ENCODE data around the gene NMS.

The NMS gene

DNA sequence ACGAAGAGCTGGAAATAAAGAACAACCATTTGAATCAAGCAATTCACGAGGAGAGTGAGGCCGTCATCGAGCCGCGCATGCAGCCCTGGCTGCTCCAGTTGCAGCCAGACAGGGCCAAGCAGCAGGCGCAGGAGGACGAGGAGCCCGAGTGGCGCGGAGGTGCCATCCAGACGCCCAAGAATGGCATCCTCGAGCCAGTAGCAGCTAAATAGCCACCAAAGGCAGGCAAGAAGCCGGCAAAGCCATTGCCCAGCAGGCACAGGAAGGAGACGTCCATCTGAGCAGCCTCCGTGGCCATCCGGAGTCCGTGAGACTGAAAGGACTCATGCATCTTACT is 43.9 kb upstream of the NMS start:
- TF ChIP-seq, protein P1, sequence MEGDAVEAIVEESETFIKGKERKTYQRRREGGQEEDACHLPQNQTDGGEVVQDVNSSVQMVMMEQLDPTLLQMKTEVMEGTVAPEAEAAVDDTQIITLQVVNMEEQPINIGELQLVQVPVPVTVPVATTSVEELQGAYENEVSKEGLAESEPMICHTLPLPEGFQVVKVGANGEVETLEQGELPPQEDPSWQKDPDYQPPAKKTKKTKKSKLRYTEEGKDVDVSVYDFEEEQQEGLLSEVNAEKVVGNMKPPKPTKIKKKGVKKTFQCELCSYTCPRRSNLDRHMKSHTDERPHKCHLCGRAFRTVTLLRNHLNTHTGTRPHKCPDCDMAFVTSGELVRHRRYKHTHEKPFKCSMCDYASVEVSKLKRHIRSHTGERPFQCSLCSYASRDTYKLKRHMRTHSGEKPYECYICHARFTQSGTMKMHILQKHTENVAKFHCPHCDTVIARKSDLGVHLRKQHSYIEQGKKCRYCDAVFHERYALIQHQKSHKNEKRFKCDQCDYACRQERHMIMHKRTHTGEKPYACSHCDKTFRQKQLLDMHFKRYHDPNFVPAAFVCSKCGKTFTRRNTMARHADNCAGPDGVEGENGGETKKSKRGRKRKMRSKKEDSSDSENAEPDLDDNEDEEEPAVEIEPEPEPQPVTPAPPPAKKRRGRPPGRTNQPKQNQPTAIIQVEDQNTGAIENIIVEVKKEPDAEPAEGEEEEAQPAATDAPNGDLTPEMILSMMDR (IDR thresholded peaks at IDR 0.05; ENCODE audit: low read depth, low read length), result no peak
- no peak for DNase-seq (ENCODE audit: low read depth in 2 of 2)

DNA sequence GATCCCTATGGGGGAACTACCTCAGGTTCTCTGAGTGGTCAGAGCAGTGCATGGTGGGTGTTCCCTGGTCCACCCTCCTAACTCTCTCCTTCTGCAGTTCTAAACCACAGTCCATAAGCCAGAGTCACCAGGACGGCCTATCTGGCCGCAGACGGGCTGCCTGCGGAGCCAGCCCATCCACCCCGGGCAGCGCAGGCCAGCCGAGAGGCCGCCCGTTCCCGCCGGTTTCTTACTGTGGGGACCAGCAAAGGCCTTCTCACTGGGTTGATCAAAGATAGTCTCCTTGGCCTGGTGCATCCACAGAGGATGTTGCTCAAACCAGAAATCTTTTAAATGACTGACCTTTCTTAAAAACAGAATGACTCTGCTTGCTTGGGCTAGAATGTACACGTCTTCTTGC is 43.2 kb upstream of the NMS start:
- H3K4me3 ChIP-seq (replicated peaks in 1 of 2; ENCODE audit: low read depth in 2 of 2, low read length in 2 of 2), result no peak overlapping the region
- no peak for DNase-seq (ENCODE audit: low read depth in 2 of 2)
- TF ChIP-seq, protein P1 (IDR thresholded peaks at IDR 0.05; ENCODE audit: low read depth, low read length), result no peak

More for the DNA sequence above, 43.9 kb upstream of the NMS start:
- no peak overlapping the region for H3K4me3 ChIP-seq (replicated peaks in 1 of 2; ENCODE audit: low read depth in 2 of 2, low read length in 2 of 2)

DNA sequence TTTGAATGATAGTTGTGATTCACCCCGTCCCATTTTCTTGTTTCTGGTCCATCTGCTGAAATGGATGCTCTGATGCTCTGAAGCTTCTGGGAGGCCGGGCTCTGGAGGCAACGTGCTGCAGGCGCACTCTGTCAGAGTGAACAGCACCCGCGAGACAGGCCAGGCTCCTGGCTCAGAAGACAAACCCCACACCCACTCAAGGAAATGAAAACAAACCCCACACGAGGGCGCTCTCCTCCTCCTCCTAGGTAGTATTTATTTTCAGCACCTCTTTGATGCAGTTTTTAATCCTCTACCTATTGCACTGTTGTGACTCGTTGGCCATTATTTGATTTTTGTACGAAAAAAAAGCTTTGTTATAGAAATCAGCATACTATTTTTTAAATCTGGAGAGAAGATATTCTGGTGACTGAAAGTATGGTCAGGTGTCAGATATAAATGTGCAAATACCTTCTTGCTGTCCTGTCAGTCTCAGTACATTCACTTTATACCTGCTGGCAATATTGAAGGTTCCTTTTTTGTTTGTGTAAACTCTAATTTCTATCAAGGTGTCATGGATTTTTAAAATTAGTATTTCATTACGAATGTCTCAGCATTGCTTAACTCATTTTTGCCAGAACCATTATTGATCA is 42.5 kb upstream of the NMS start:
- H3K4me3 ChIP-seq (replicated peaks in 1 of 2; ENCODE audit: low read depth in 2 of 2, low read length in 2 of 2), result no peak overlapping the region
- peak; percentile 55 to 70 for DNase-seq (ENCODE audit: low read depth in 2 of 2)
- TF ChIP-seq, protein P1 (IDR thresholded peaks at IDR 0.05; ENCODE audit: low read depth, low read length), result peak; percentile 43

DNA sequence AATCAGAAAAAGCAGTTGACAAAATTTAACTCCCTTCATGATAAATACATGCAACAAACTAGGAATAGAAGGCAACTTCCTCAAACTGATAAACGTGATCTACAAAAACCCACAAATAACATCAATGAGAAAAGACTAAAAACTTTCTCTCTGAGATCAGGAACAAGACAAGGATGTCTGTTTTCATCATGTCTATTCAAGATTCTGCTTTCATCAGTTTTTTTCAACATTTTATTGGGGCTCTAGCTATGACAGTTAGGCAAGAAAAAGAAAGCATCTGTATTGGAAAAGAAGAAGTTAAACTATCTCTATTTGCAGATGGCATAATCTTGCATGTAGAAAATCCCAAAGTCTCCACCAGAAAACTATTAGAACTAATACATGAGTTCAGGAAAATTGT is 40.6 kb upstream of the NMS start:
- no peak for DNase-seq (ENCODE audit: low read depth in 2 of 2)
- no peak overlapping the region for H3K4me3 ChIP-seq (replicated peaks in 1 of 2; ENCODE audit: low read depth in 2 of 2, low read length in 2 of 2)
- TF ChIP-seq, protein P1 (IDR thresholded peaks at IDR 0.05; ENCODE audit: low read depth, low read length), result no peak

DNA sequence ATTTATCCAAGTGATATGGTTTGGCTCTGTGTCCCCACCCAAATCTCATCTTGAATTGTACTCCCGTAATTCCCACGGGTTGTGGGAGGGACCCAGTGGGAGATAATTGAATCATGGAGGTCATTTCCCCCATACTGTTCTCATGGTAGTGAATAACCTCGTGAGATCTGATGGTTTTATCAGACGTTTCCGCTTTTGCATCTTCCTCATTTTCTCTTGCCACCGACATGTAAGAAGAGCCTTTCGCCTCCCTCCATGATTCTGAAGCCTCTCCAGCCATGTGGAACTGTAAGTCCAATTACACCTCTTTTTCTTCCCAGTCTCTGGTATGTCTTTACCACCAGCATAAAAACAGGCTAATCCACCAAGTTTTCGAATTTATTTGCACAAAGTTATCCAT is 32.5 kb upstream of the NMS start:
- H3K4me3 ChIP-seq (replicated peaks in 1 of 2; ENCODE audit: low read depth in 2 of 2, low read length in 2 of 2), result no peak overlapping the region
- TF ChIP-seq, protein P1 (IDR thresholded peaks at IDR 0.05; ENCODE audit: low read depth, low read length), result no peak
- DNase-seq (ENCODE audit: low read depth in 2 of 2), result no peak

DNA sequence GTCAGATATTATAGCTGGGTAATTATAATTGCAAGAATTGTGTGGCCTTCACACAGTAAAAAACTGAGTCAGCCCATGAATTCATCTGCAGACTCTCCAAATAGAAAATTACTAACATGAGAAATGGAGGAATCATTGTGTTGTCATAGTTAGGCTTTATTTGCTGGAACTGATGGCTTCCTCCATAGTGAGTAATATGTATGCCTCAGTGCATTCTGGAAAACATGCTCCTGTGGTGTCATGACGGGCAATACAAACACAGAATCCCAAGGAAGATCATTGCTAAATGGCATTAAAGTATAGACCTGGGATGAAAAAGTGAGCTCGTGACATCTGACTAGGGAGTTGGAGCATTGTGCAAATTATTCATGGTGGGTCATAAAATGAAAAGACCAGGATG is 23.6 kb upstream of the NMS start:
- no peak overlapping the region for H3K4me3 ChIP-seq (replicated peaks in 1 of 2; ENCODE audit: low read depth in 2 of 2, low read length in 2 of 2)
- peak in 1 of 2 donors; percentile 4 for DNase-seq (ENCODE audit: low read depth in 2 of 2)
- TF ChIP-seq, protein P1 (IDR thresholded peaks at IDR 0.05; ENCODE audit: low read depth, low read length), result no peak

DNA sequence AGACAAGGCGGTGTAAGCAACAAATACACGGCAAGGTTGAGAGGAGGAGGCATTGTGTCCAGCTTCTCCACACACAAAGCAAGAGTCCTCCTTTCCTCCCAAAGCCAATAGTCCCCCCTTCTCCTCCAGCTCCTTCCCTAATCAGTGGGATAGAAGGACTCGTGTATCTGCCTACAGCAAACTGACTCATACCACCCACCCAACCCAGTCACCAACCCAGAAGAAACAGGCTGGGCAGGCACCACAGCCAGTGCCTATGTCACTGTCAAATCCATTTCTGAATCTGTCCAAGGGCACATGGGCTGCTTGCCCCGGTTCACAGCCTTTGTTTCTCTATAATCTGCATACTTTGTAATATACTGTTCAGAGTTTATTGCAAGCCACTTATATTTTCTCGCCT is 19.2 kb upstream of the NMS start:
- H3K4me3 ChIP-seq (replicated peaks in 1 of 2; ENCODE audit: low read depth in 2 of 2, low read length in 2 of 2), result no peak overlapping the region
- DNase-seq (ENCODE audit: low read depth in 2 of 2), result no peak
- TF ChIP-seq, protein P1 (IDR thresholded peaks at IDR 0.05; ENCODE audit: low read depth, low read length), result no peak
